Activated CD8-positive, alpha-beta memory T cell treated with anti-CD3 and anti-CD28 coated beads, Interleukin-2, amount 50 U/mL, for 24 hours (primary cell): ENCODE results near the gene TEKTIP1.
"Not testable (repeated sequence)": the region's sequence is repeated elsewhere in the genome, so short reads cannot be mapped to it uniquely, and the experiment has no call there.

Experiments used
- DNase-seq: peaks from one replicate; pipeline ENCODE4 v3.0.0-alpha.2; 2020; ENCODE audit errors: extremely low read depth

The TEKTIP1 gene

DNA sequence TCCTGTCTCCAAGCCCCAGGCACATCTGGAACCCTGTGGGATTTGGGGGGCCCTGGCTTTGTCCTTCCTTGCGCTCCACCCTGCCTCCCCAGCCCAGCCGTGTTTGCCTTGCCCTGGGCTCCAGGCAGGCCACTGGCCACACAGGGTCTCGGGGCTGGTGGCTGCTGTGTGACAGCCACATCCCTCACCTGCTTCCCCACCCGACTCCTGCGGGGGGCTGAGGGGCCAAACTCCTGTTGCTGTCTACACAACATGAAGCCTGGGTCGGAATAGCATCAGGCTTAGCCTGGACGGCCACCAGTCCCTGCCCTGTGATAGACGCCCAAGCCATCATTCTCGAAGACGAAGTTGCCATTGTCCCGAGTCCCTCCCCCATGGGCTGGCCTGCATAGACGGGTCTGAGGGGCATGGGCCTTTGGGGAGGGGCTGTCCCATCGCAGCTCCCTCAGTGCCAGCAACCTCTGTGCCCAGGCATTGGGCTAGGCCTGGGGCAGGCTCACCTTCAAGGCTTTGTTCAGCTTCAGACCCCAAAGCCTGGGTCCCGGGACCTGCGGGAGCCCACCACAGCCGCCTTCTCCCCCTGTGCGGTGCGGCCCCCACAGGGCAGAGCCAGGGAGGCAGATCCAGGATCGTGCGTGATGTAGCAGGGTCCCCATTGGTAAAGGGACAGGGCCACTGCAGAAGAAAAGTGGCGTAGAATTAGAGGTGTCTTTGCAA is 15.5 kb upstream of the TEKTIP1 start:
- no peak for DNase-seq

DNA sequence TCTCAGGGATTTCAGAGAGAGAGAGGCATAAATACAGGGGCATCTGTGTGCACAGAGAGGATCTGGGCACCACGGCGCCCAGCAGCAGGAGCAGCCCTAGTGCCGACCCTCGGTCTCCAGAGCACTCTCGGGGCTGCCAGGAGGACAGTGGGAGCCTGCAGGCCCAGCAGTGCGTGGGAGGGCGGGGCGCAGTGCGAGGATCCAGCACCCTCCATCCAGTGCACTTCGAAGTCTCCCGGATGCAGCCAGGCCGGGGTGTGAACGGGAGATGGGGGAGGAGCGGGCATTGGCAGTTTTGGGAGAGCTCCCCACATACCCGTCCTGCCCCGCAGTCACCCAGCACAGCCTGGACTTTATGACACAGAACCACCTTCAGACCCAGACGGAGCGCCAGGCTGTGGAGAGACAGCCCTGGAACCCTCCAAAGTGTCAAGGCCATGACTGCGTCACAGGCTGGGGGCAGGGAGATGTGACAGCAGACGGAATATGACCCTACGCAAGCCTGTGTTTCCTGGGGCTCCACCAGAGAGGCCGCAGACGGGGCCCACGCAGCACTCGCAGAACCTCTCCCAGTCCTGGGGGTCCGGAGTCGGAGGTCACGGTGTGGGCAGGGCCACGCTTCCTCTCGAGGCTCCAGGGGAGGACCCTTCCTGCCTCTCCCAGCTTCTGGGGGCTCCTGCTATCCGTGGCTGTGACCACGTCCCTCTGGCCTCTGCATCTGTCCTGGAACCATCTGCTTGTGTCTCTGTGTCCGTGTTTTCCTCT is 14.7 kb upstream of the TEKTIP1 start:
- no peak for DNase-seq

DNA sequence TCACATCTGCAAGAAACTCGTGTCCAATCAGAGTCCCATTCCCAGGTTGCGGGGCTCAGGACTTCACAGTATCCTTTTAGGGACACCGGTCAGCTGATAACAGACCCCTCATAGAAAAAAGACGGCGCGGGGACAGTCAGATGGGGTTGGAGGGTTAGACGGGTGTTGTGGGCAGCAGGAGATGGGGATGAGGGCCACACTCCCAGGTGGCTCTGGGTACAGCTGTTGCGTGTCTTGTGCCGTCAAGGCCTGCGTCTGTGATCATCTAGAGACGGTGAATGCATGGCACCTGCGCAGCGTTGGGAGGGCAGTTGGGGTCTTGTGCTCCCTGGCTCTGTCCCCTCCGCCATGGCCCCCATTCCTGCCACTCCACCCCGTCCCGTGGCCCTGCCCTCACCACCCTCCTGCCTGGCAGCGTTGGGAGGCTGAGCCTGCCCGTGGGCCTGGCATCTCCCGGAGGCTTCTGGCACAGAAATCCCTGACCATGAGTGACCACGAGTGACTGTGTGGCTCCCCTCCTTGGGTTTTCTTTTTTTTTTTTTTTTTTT is 14.0 kb upstream of the TEKTIP1 start:
- DNase-seq, result no peak

DNA sequence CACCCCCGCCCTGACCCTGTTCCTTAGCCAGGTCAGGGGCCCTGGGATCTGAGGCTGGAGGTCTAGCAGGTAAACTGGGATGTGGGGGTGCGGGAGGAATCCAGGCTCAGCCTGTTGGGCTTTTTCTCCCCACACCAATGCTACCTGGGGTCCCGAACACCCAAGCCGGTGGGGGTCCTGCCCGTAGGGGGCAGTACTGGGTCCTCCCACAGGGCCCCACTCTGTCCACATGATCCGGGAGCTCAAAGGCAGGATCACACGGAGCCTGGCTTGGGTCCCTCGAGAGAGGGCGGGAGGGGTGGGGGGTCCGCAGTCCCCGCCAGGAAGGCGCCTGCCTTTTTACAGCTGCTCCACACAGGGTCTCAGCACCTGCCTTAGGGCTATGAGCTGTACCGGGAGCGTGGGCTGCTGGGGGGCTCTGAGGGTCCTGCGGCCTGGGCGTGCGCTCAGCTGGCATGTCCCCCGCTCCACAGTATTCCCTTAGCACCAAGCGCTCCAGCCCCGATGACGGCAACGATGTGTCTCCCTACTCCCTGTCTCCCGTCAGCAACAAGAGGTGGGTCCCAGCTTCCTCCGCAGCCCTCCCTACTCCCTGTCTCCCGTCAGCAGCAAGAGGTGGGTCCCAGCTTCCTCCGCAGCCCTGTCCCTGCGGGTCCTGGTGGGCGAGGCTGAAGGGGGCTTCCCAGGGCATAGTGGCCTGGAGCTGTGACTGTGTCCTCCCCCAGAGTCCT is 12.3 kb upstream of the TEKTIP1 start:
- DNase-seq, result no peak

DNA sequence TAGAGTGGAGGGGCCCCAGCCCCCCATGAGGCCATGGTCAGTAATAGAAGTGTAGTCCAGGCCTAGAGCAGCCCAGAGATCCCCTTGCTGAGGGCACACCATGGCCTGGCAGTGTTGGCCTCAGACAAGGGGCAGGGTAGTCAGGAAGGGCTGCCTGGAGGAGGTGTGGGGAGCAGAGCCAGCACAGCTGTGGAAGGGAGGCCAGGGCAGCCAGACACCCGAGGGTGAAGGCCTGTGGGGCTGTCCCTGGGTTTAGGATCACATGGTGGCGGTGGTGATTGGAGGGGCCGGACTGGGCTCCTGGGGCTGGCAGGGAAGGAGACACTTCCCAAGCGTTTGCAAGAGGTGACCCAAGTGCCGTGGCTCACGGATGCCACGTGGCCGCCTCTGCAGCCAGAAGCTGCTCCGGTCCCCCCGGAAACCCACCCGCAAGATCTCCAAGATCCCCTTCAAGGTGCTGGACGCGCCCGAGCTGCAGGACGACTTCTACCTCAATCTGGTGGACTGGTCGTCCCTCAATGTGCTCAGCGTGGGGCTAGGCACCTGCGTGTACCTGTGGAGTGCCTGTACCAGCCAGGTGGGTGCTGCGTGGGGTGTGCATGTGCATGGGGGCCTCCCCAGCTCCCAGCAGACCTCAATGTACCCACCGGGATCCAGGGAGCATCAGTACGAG is 11.6 kb upstream of the TEKTIP1 start:
- no peak for DNase-seq

DNA sequence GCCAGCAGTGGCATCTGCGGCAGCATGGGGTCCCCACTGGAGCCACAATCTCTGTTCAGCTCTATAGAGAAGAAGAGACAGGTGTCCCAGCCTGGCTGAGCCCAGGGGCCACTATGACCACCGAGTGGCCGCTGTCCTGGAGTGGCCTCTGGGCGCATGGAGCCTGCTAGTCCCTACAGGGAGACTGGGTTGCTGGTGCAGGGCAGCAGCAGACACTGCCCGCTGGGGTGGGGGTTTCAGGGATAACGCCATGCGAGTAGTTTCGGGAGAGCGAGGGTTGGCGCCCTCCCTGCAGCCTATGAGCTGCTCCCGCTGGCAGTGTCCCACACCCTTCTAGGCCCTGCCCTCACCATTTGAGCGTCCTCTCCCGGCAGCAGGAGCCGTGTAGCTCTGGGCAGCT is 10.9 kb upstream of the TEKTIP1 start:
- no peak for DNase-seq

DNA sequence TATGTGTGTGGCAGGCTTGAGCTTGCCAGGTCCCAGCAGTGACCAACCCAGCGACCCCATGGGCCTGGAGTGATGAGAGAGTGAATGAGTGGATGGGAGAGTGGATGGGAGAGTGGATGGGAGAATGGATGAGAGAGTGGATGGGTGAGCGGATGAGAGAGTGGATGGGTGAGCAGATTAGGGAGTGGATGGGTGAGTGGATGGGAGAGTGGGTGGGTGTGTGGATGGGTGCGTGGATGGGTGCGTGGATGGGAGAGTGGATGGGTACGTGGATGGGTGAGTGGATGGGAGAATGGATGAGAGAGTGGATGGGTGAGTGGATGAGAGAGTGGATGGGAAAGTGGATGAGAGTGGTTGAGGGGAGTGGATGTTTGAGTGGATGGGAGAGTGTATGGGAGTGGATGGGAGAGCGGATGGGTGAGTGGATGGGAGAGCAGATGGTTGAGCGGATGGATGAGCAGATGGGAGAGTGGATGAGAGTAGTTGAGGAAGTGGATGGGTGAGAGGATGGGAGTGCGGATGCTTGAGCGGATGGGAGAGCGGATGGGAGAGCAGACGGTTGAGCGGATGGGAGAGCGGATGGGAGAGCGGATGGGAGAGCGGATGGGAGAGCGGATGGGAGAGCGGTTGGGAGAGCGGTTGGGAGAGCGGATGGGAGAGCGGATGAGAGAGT is 10.3 kb upstream of the TEKTIP1 start:
- DNase-seq, result no peak

DNA sequence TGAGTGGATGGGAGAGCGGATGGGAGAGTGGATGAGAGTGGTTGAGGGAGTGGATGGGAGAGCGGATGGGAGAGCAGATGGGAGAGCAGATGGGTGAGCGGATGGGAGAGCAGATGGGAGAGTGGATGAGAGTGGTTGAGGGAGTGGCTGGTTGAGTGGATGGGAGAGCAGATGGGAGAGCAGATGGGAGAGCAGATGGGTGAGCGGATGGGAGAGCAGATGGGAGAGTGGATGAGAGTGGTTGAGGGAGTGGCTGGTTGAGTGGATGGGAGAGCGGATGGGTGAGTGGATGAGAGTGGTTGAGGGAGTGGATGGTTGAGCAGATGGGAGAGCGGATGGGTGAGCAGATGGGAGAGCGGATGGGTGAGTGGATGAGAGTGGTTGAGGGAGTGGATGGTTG is 9.7 kb upstream of the TEKTIP1 start:
- not testable (repeated sequence) for DNase-seq

DNA sequence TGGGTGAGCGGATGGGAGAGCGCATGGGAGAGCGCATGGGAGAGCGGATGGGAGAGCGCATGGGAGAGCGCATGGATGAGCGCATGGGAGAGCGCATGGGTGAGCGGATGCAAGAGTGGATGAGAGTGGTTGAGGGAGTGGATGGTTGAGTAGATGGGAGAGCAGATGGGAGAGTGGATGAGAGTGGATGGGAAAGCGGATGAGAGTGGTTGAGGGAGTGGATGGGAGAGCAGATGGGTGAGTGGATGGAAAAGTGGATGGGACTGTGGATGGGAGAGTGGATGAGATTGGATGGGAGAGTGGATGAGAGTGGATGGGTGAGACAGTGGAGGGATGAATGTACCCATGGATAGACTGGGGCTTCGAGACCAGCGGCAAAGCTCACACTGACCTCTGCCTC is 8.6 kb upstream of the TEKTIP1 start:
- DNase-seq, result no peak

DNA sequence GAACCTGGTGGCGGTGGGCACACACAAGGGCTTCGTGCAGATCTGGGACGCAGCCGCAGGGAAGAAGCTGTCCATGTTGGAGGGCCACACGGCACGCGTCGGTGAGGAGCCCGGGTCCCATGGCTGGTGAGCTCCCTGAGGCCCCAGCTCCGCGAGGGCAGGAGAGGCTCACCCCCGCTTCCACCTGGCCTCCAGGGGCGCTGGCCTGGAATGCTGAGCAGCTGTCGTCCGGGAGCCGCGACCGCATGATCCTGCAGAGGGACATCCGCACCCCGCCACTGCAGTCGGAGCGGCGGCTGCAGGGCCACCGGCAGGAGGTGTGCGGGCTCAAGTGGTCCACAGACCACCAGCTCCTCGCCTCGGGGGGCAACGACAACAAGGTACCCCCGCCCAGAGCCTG is 7.3 kb upstream of the TEKTIP1 start:
- no peak for DNase-seq

DNA sequence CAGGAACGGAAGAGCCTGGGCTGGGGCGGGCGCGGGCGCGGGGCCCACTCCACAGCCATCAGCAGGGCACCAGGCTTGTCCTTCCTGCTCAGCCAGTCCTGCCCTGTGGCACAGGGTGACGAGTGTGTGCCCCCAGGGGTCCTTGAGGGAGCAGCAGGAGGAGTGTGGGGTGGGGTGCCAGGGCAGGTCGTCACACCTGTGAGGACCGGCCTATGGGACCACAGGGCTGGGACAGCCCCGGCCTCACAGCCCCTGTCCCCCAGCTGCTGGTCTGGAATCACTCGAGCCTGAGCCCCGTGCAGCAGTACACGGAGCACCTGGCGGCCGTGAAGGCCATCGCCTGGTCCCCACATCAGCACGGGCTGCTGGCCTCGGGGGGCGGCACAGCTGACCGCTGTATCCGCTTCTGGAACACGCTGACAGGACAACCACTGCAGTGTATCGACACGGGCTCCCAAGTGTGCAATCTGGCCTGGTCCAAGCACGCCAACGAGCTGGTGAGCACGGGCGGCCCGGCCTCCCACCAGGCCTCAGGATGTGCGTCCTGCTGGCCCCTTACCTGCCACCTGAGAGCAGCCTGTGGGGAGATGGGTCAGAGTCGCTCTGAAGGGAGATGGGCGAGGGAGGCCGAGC is 6.7 kb upstream of the TEKTIP1 start:
- no peak for DNase-seq

DNA sequence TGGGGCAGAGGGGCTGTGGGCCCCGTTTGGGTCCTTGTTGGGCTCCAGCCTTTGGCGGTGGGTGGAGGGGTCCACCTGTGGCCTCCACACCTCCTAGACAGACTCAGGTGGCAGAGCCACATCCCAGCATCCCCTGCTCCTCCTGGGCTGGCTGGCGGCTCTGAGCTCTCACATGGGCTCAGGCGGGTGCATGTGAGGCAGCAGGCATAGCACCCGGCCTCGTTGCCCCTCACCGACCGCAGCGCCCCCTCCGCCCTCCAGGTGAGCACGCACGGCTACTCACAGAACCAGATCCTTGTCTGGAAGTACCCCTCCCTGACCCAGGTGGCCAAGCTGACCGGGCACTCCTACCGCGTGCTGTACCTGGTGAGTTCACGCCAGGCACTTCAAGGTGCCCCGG is 5.9 kb upstream of the TEKTIP1 start:
- DNase-seq, result no peak

DNA sequence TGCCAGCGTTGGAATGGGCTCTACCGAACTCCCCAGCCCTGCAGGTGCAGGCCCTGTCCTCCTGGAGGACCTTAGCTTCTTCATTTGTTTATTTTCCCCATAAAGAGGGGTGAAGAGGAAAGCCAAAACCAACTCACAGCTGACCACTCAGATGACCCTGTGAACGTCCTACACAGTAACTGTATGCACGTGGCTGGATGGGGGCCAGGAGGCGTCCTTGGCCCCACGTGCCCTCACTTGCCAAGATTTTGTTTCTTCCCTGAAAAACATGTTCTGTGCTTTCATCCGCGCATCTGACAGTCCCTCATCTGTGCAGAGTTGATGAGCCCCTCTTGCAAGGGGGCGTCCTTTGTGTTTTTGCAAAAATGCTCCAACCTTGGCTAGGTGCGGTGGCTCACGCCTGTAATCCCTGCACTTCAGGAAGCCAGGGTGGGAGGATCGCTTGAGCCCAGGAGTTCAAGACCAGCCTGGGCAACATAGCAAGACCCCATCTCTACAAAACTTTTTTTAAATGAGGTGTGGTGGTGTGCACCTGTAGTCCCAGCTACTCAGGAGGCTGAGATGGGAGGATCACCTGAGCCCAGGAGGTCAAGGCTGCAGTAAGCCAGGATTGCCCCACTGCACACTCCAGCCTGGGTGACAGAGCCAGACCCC is 5.3 kb upstream of the TEKTIP1 start:
- DNase-seq, result no peak

DNA sequence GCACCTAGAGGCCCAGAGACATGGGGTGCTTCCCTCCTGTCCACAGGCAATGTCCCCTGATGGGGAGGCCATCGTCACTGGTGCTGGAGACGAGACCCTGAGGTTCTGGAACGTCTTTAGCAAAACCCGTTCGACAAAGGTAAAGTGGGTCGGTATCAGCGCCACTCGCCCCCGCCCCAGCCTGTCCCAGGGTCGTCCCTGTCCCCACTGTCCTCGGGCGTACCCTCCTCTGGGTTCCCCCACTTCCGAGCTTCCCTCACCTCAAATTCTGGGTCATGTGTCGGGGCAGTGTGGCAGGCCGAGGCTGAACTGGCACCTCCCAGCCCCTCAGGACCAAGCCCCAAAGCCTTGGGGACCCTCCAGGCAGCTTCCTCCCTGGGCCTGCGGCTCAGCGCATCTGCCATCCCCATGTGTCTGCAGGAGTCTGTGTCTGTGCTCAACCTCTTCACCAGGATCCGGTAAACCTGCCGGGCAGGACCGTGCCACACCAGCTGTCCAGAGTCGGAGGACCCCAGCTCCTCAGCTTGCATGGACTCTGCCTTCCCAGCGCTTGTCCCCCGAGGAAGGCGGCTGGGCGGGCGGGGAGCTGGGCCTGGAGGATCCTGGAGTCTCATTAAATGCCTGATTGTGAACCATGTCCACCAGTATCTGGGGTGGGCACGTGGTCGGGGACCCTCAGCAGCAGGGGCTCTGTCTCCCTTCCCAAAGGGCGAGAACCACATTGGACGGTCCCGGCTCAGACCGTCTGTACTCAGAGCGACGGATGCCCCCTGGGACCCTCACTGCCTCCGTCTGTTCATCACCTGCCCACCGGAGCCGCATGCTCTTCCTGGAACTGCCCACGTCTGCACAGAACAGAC is 4.4 kb upstream of the TEKTIP1 start:
- DNase-seq, result no peak

DNA sequence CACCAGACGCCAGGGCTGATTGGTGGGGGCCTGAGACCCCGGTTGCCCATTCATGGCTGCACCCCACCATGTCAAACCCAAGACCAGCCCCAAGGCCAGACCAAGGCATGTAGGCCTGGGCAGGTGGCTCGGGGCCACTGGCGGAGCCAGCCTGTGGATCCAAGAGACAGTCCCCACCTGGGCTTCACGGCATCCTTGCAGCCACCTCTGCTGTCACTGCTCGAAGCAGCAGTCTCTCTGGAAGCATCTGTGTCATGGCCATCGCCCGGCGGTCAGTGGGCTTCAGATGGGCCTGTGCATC is 3.8 kb upstream of the TEKTIP1 start:
- no peak for DNase-seq

DNA sequence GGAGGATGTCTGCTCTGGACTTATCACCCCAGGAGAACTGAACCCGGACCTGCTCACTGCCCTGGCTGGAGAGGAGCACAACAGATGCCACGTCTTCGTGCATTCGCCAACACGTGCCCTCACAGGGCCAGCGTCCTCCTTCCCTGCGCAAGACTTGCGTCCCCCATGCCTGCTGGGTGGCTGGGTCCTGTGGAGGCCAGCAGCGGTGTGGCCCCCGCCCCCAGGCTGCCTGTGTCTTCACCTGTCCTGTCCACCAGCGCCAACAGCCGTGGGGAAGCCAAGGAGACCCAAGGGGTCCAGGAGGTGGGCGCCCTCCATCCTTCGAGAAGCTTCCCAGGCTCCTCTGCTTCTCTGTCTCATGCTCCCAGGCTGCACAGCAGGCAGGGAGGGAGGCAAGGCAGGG is 3.4 kb upstream of the TEKTIP1 start:
- no peak for DNase-seq

DNA sequence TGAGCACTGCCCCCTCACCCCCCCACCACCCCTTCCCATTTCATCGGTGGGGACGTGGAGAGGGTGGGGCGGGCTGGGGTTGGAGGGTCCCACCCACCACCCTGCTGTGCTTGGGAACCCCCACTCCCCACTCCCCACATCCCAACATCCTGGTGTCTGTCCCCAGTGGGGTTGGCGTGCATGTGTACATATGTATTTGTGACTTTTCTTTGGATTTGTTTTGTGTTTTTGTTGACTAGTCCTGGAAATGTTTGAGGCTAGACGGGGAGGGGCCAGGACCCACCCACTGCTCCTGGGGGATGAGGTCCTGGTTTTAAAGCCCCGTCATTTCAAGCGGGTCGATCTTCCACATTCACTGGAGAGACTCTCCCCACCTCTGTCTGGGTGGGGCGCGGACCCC is 3.0 kb upstream of the TEKTIP1 start:
- DNase-seq, result no peak

DNA sequence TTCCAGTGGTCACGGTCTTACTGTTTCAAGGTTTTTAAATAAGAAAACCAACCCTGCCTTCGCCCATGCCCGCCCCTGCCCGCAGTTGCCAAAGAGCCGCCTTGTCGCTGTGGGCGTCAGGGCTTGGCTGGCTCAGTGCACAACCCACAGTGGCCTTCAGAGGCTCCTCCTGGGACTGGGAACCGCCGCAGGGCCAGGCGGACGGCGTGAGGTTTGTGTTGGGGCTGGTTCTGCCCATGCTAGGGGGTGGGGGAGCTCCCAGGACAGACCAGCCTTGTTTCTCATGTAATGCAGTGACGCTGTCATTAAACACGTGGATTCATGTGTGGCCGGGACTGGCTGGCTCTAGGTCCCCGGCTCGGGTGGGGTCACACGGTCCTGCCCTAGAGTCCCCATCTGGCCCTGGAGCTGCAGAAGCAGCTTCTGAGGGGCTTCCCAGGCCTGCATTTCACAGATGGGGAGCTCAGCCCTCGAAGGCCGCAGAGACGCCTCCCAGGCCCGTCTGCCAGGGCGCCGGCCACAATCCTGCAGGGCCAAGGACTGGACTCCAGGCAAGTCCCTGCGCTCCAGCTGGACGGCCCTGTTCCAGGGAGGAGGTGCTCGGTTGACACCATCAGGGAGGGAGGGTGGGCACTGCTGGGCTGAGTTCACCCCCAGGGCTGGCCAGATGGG is 2.4 kb upstream of the TEKTIP1 start:
- DNase-seq, result no peak

DNA sequence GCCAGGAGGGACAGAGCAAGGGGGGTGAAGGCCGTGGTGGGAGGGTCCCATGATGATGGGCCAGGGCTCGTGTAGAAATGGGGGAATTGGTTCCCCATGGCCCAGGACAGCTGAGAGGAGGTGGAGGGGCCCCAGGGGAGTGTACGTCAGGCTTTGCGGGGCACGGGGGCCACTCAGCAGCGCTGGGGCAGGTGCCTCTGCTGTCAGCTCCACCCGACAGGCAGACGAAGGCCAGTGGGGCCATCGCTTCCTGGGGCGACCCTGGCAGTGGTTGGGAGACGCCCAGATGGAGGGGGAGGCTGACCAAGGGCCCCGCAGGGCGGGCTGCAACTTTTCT is 1.9 kb upstream of the TEKTIP1 start:
- DNase-seq, result no peak
